Lower leg skin (tissue), 3 donors: Measurements from ENCODE around the gene UBTD1.

Experiments
- CTCF ChIP-seq, 3 donors: fragments of 450-650 bp; IDR thresholded peaks; one replicate each; pipeline ENCODE4 v1.5.1; 2016; ENCODE audit warnings: antibody characterized with exemption in 3 of 3, mild to moderate bottlenecking in 3 of 3, moderate library complexity in 2 of 3
- POLR2A ChIP-seq, 2 donors: fragments of 450-650 bp; IDR thresholded peaks; one replicate each; pipeline ENCODE4 v1.6.1; 2016 to 2017; ENCODE audit warnings: antibody characterized with exemption in 2 of 2, mild to moderate bottlenecking in 1 of 2, moderate library complexity in 1 of 2

- no peak for TF ChIP-seq CTCF (IDR thresholded peaks at IDR 0.05)
- TF ChIP-seq POLR2A (IDR thresholded peaks at IDR 0.05): no peak
These were observed 42.6 kb upstream of the UBTD1 start for GRCh38 chr10:97456034-97456685.
